ENCODE data around the gene ASCC3.

The ASCC3 gene

DNA sequence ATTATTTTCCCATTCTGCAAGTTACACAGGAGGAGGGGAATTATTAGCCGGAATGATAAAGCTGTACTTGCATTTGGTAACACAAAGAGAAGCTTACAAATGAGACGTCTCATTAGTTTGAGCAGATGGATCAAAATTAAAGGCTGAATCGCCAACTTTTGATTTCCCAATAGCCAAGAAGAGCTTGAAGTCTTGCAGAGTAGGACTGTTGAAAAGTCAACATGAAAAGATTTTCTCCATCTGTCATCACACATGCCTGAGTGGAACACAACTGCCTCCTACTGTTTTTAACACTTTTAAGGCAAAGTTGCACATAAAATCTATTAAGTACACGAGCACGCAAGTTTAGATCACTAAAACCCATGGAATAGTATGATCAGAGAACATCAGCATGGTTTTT, 176.2 kb downstream of the ASCC3 start:
- no peak for TF ChIP-seq ZFX (IDR thresholded peaks at IDR 0.05; ENCODE audit: borderline replicate concordance)
- TF ChIP-seq, protein P1, sequence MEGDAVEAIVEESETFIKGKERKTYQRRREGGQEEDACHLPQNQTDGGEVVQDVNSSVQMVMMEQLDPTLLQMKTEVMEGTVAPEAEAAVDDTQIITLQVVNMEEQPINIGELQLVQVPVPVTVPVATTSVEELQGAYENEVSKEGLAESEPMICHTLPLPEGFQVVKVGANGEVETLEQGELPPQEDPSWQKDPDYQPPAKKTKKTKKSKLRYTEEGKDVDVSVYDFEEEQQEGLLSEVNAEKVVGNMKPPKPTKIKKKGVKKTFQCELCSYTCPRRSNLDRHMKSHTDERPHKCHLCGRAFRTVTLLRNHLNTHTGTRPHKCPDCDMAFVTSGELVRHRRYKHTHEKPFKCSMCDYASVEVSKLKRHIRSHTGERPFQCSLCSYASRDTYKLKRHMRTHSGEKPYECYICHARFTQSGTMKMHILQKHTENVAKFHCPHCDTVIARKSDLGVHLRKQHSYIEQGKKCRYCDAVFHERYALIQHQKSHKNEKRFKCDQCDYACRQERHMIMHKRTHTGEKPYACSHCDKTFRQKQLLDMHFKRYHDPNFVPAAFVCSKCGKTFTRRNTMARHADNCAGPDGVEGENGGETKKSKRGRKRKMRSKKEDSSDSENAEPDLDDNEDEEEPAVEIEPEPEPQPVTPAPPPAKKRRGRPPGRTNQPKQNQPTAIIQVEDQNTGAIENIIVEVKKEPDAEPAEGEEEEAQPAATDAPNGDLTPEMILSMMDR (IDR thresholded peaks at IDR 0.05) = no peak
- no peak overlapping the region for H3K27ac ChIP-seq

GRCh38 chr6:100701728-100702127, 179.4 kb downstream of the ASCC3 start:
- no peak for TF ChIP-seq ZFX (IDR thresholded peaks at IDR 0.05; ENCODE audit: borderline replicate concordance)
- TF ChIP-seq, protein P1 (IDR thresholded peaks at IDR 0.05) = no peak
- no peak overlapping the region for H3K27ac ChIP-seq

- no peak overlapping the region for H3K27ac ChIP-seq
Measured at GRCh38 chr6:100700009-100700408, 181.1 kb downstream of the ASCC3 start.

GRCh38 chr6:100695445-100695844, 185.7 kb downstream of the ASCC3 start:
- no peak overlapping the region for H3K27ac ChIP-seq
- TF ChIP-seq, protein P1 (IDR thresholded peaks at IDR 0.05) = no peak
- no peak for TF ChIP-seq ZFX (IDR thresholded peaks at IDR 0.05; ENCODE audit: borderline replicate concordance)

More at GRCh38 chr6:100700009-100700408, 181.1 kb downstream of the ASCC3 start:
- TF ChIP-seq, protein P1 (IDR thresholded peaks at IDR 0.05) = no peak
- no peak for TF ChIP-seq ZFX (IDR thresholded peaks at IDR 0.05; ENCODE audit: borderline replicate concordance)

- no peak overlapping the region for H3K27ac ChIP-seq
- TF ChIP-seq, protein P1 (IDR thresholded peaks at IDR 0.05) = no peak
- no peak for TF ChIP-seq ZFX (IDR thresholded peaks at IDR 0.05; ENCODE audit: borderline replicate concordance)
Measured at GRCh38 chr6:100693249-100693927, 187.7 kb downstream of the ASCC3 start.

- H3K27ac ChIP-seq = no peak overlapping the region
- no peak for TF ChIP-seq ZFX (IDR thresholded peaks at IDR 0.05; ENCODE audit: borderline replicate concordance)
- TF ChIP-seq, protein P1 (IDR thresholded peaks at IDR 0.05) = no peak
Measured at GRCh38 chr6:100691972-100692371, 189.2 kb downstream of the ASCC3 start.

DNA sequence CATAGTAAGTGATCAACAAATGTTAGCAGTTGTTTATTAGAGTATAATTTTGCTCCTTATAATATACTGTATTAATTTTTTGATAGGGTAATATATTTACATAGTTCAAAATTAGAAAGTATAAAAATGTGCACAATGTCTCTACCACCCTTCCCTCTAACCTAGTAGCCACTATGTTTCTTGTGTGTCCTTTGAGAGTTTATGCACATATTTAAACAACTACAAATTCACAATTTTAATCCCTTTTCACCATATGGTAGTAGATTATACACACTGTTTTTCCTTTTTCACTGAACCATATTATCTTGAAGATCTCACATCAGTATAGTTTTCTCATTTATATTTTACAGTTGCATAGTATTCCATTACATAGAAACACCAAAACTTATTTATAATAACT, 194.9 kb downstream of the ASCC3 start:
- TF ChIP-seq, protein P1 (IDR thresholded peaks at IDR 0.05) = no peak
- TF ChIP-seq ZFX (IDR thresholded peaks at IDR 0.05; ENCODE audit: borderline replicate concordance) = no peak
- H3K27ac ChIP-seq = no peak overlapping the region

Measured in 22Rv1 (cell line).